ENCODE results near the gene DNMBP.
"Not testable (repeated sequence)": the region's sequence is repeated elsewhere in the genome, so short reads cannot be mapped to it uniquely, and the experiment has no call there.

The DNMBP gene

GRCh38 chr10:99895066-99895465, 114.7 kb downstream of the DNMBP start:
- H3K4me3 ChIP-seq (ENCODE audit: low read depth, low read length); H3K4me1 ChIP-seq (ENCODE audit: control insufficient read depth, insufficient read depth, low read length); H3K27ac ChIP-seq (ENCODE audit: low read depth, low read length); H3K9ac ChIP-seq (ENCODE audit: low read length); H3K9me3 ChIP-seq (ENCODE audit: control insufficient read depth, insufficient read depth, low read depth, low read length); H3K27me3 ChIP-seq (ENCODE audit: control insufficient read depth, insufficient read depth, low read length): not testable (repeated sequence)
- H3K36me3 ChIP-seq (ENCODE audit: control insufficient read depth, insufficient read depth, low read length), result peaks cover 84% of the 10 kb centered on the region

- H3K36me3 ChIP-seq (ENCODE audit: control insufficient read depth, insufficient read depth, low read length), result peaks cover 84% of the 10 kb centered on the region
- no peak overlapping the region for H3K27ac ChIP-seq (ENCODE audit: low read depth, low read length)
- H3K9me3 ChIP-seq (ENCODE audit: control insufficient read depth, insufficient read depth, low read depth, low read length), result peaks cover 6% of the 10 kb centered on the region; the same call in 1 of the 2 replicates
- no peaks in the 10 kb centered on the region for H3K4me1 ChIP-seq (ENCODE audit: control insufficient read depth, insufficient read depth, low read length)
- no peaks in the 10 kb centered on the region for H3K27me3 ChIP-seq (ENCODE audit: control insufficient read depth, insufficient read depth, low read length)
- no peak overlapping the region for H3K9ac ChIP-seq (ENCODE audit: low read length)
- H3K4me3 ChIP-seq (ENCODE audit: low read depth, low read length), result no peak overlapping the region
Measured at GRCh38 chr10:99894613-99895012, 115.1 kb downstream of the DNMBP start.

GRCh38 chr10:99888622-99889021, 121.1 kb downstream of the DNMBP start:
- H3K4me3 ChIP-seq (ENCODE audit: low read depth, low read length), result no peak overlapping the region
- H3K27ac ChIP-seq (ENCODE audit: low read depth, low read length), result no peak overlapping the region
- no peaks in the 10 kb centered on the region for H3K27me3 ChIP-seq (ENCODE audit: control insufficient read depth, insufficient read depth, low read length)
- no peaks in the 10 kb centered on the region for H3K4me1 ChIP-seq (ENCODE audit: control insufficient read depth, insufficient read depth, low read length)
- peaks cover 5% of the 10 kb centered on the region; the same call in 1 of the 2 replicates for H3K9me3 ChIP-seq (ENCODE audit: control insufficient read depth, insufficient read depth, low read depth, low read length)
- peaks cover 83% of the 10 kb centered on the region for H3K36me3 ChIP-seq (ENCODE audit: control insufficient read depth, insufficient read depth, low read length)
- no peak overlapping the region for H3K9ac ChIP-seq (ENCODE audit: low read length)

GRCh38 chr10:99883523-99883922, 126.2 kb downstream of the DNMBP start:
- H3K4me3 ChIP-seq (ENCODE audit: low read depth, low read length), result no peak overlapping the region
- H3K27me3 ChIP-seq (ENCODE audit: control insufficient read depth, insufficient read depth, low read length), result no peaks in the 10 kb centered on the region
- no peak overlapping the region for H3K9ac ChIP-seq (ENCODE audit: low read length)
- H3K4me1 ChIP-seq (ENCODE audit: control insufficient read depth, insufficient read depth, low read length), result no peaks in the 10 kb centered on the region
- H3K27ac ChIP-seq (ENCODE audit: low read depth, low read length), result no peak overlapping the region
- H3K9me3 ChIP-seq (ENCODE audit: control insufficient read depth, insufficient read depth, low read depth, low read length), result no peaks in the 10 kb centered on the region
- H3K36me3 ChIP-seq (ENCODE audit: control insufficient read depth, insufficient read depth, low read length), result peaks cover 99% of the 10 kb centered on the region

GRCh38 chr10:99881371-99881770, 128.4 kb downstream of the DNMBP start:
- no peaks in the 10 kb centered on the region for H3K9me3 ChIP-seq (ENCODE audit: control insufficient read depth, insufficient read depth, low read depth, low read length)
- no peaks in the 10 kb centered on the region for H3K27me3 ChIP-seq (ENCODE audit: control insufficient read depth, insufficient read depth, low read length)
- no peak overlapping the region for H3K9ac ChIP-seq (ENCODE audit: low read length)
- H3K4me3 ChIP-seq (ENCODE audit: low read depth, low read length), result no peak overlapping the region
- H3K36me3 ChIP-seq (ENCODE audit: control insufficient read depth, insufficient read depth, low read length), result peaks cover 99% of the 10 kb centered on the region
- no peaks in the 10 kb centered on the region for H3K4me1 ChIP-seq (ENCODE audit: control insufficient read depth, insufficient read depth, low read length)
- H3K27ac ChIP-seq (ENCODE audit: low read depth, low read length), result no peak overlapping the region

GRCh38 chr10:99880080-99880835, 129.5 kb downstream of the DNMBP start:
- H3K27ac ChIP-seq (ENCODE audit: low read depth, low read length), result no peak overlapping the region
- H3K4me1 ChIP-seq (ENCODE audit: control insufficient read depth, insufficient read depth, low read length), result no peaks in the 10 kb centered on the region
- no peak overlapping the region for H3K4me3 ChIP-seq (ENCODE audit: low read depth, low read length)
- H3K27me3 ChIP-seq (ENCODE audit: control insufficient read depth, insufficient read depth, low read length), result no peaks in the 10 kb centered on the region
- no peak overlapping the region for H3K9ac ChIP-seq (ENCODE audit: low read length)
- H3K9me3 ChIP-seq (ENCODE audit: control insufficient read depth, insufficient read depth, low read depth, low read length), result no peaks in the 10 kb centered on the region
- peaks cover 99% of the 10 kb centered on the region for H3K36me3 ChIP-seq (ENCODE audit: control insufficient read depth, insufficient read depth, low read length)

GRCh38 chr10:99875473-99875872, 134.3 kb downstream of the DNMBP start:
- Histone ChIP-seq H3K9ac (ENCODE audit: low read length) (no peak overlapping the region), H3K4me1 (ENCODE audit: control insufficient read depth, insufficient read depth, low read length) (no peaks in the 10 kb centered on the region), H3K27me3 (ENCODE audit: control insufficient read depth, insufficient read depth, low read length) (no peaks in the 10 kb centered on the region), H3K36me3 (ENCODE audit: control insufficient read depth, insufficient read depth, low read length) (peaks cover 53% of the 10 kb centered on the region), H3K27ac (ENCODE audit: low read depth, low read length) (no peak overlapping the region), H3K4me3 (ENCODE audit: low read depth, low read length) (no peak overlapping the region), H3K9me3 (ENCODE audit: control insufficient read depth, insufficient read depth, low read depth, low read length) (no peaks in the 10 kb centered on the region)

- H3K27ac ChIP-seq (ENCODE audit: low read depth, low read length), result no peak overlapping the region
- H3K9ac ChIP-seq (ENCODE audit: low read length), result no peak overlapping the region
- H3K4me1 ChIP-seq (ENCODE audit: control insufficient read depth, insufficient read depth, low read length), result no peaks in the 10 kb centered on the region; the same call in 1 of the 2 replicates
- peaks cover 43% of the 10 kb centered on the region for H3K36me3 ChIP-seq (ENCODE audit: control insufficient read depth, insufficient read depth, low read length)
- no peaks in the 10 kb centered on the region for H3K27me3 ChIP-seq (ENCODE audit: control insufficient read depth, insufficient read depth, low read length)
- H3K9me3 ChIP-seq (ENCODE audit: control insufficient read depth, insufficient read depth, low read depth, low read length), result no peaks in the 10 kb centered on the region
- H3K4me3 ChIP-seq (ENCODE audit: low read depth, low read length), result no peak overlapping the region
Measured at GRCh38 chr10:99874341-99875085, 135.2 kb downstream of the DNMBP start.

GRCh38 chr10:99873846-99874245, 135.9 kb downstream of the DNMBP start:
- no peaks in the 10 kb centered on the region; the same call in 1 of the 2 replicates for H3K4me1 ChIP-seq (ENCODE audit: control insufficient read depth, insufficient read depth, low read length)
- H3K4me3 ChIP-seq (ENCODE audit: low read depth, low read length), result no peak overlapping the region
- H3K36me3 ChIP-seq (ENCODE audit: control insufficient read depth, insufficient read depth, low read length), result peaks cover 37% of the 10 kb centered on the region
- H3K27ac ChIP-seq (ENCODE audit: low read depth, low read length), result no peak overlapping the region
- H3K27me3 ChIP-seq (ENCODE audit: control insufficient read depth, insufficient read depth, low read length), result no peaks in the 10 kb centered on the region
- no peaks in the 10 kb centered on the region for H3K9me3 ChIP-seq (ENCODE audit: control insufficient read depth, insufficient read depth, low read depth, low read length)
- H3K9ac ChIP-seq (ENCODE audit: low read length), result no peak overlapping the region

- no peaks in the 10 kb centered on the region for H3K9me3 ChIP-seq (ENCODE audit: control insufficient read depth, insufficient read depth, low read depth, low read length)
- H3K36me3 ChIP-seq (ENCODE audit: control insufficient read depth, insufficient read depth, low read length), result peaks cover 24% of the 10 kb centered on the region
- H3K4me3 ChIP-seq (ENCODE audit: low read depth, low read length), result no peak overlapping the region
- no peak overlapping the region for H3K27ac ChIP-seq (ENCODE audit: low read depth, low read length)
- no peak overlapping the region for H3K9ac ChIP-seq (ENCODE audit: low read length)
- no peaks in the 10 kb centered on the region; the same call in 1 of the 2 replicates for H3K4me1 ChIP-seq (ENCODE audit: control insufficient read depth, insufficient read depth, low read length)
- H3K27me3 ChIP-seq (ENCODE audit: control insufficient read depth, insufficient read depth, low read length), result no peaks in the 10 kb centered on the region
Measured at GRCh38 chr10:99872367-99873162, 137.2 kb downstream of the DNMBP start.

Data from HUES6 (cell line).